OCI-M2 (cell line): ENCODE data around the gene VAMP7.
"Not testable (repeated sequence)": the region's sequence is repeated elsewhere in the genome, so short reads cannot be mapped to it uniquely, and the experiment has no call there.

Source experiments
- DNase-seq: peaks from one replicate; lab custom pipeline; 2025; ENCODE audit not compliant: unreplicated experiment; lab: John Stamatoyannopoulos, UW

VAMP7 gene

DNA sequence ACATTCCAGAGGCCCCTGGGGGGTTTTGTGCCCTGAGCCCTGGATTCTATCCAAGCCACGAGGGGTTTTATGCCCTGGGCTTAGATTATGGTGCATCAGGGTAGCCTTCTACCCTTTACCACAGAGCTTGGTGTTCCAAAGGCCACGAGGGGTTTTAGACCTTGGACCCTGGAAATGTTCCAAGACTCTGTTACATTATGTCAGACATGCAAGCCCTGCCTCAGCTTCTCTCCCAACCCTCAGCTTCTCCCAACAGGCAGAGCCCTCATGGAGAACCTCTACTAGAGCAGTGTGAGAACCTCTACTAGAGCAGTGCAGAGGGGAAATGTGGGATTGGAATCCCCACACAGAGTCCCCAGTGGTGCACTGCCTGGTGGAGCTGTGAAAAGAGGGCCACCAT is 105.8 kb downstream of the VAMP7 start:
- DNase-seq, result not testable (repeated sequence)

DNA sequence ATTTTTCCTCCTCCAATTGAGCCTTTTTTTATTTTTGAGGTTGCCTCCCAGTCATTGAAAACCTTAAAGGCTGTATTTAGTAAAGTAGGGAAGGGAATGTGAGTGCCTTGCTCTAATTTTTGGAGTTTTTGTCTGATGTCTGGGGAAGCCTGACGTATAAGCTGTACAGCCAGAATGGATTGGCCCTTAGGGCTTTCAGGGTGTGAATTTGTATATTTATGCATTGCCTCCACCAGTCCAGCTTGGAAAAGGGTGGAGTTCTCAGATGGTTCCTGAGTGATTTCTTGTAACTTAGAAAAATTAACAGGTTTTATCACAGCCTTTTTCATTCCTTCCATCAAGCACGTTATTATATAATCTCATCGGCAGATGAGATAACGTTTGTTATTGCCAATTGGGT is 107.7 kb downstream of the VAMP7 start:
- DNase-seq, result no peak
